MCF 10A (cell line): ENCODE data around the gene HRK. TPM values are rescaled to one million over a fixed set of nuclear protein-coding genes. Genes with fewer than 3 reads are reported as not detected.

Source experiments
- BruUV-seq: library from RNA; stranded (reverse); fragments of 400-500 nt; replicated peaks from 2 replicates; lab custom pipeline; 2021; lab: Mats Ljungman, UMichigan
- CTCF ChIA-PET: fragments of 300-600 bp; sonication (Branson Sonifier 250); formaldehyde crosslinking; extraction: SDS; loops from one replicate; lab custom pipeline; 2021; ENCODE audit warnings: antibody characterized with exemption, inconsistent platforms; lab: Yijun Ruan, JAX
- POLR2A ChIA-PET: fragments of 300-600, 350-650 bp; sonication (Branson Sonifier 250); formaldehyde crosslinking; extraction: SDS; loops from one replicate; lab custom pipeline; 2020; ENCODE audit warnings: antibody characterized with exemption, inconsistent platforms; lab: Yijun Ruan, JAX
- DNase-seq: peaks from one replicate; pipeline ENCODE4 v3.0.0-alpha.2; 2018; ENCODE audit not compliant: unreplicated experiment
- H3K27ac Mint-ChIP-seq: one replicate; pipeline ENCODE4 v1.8.0; 2022; ENCODE audit warnings: mild to moderate bottlenecking, low read depth, mixed read lengths; ENCODE audit not compliant: unreplicated experiment
- H3K27me3 Mint-ChIP-seq: one replicate; pipeline ENCODE4 v1.8.0; 2022; ENCODE audit warnings: mixed read lengths; ENCODE audit not compliant: insufficient read depth, unreplicated experiment
- H3K36me3 Mint-ChIP-seq: one replicate; pipeline ENCODE4 v1.8.0; 2022; ENCODE audit warnings: mild to moderate bottlenecking, moderate library complexity, mixed read lengths; ENCODE audit not compliant: insufficient read depth, unreplicated experiment
- H3K4me1 Mint-ChIP-seq: one replicate; pipeline ENCODE4 v1.8.0; 2022; ENCODE audit warnings: mixed read lengths; ENCODE audit not compliant: insufficient read depth, unreplicated experiment
- H3K4me3 Mint-ChIP-seq: one replicate; pipeline ENCODE4 v1.8.0; 2022; ENCODE audit warnings: mild to moderate bottlenecking, moderate library complexity, mixed read lengths; ENCODE audit not compliant: unreplicated experiment
- H3K9me3 Mint-ChIP-seq: one replicate; pipeline ENCODE4 v1.8.0; 2022; ENCODE audit warnings: mixed read lengths; ENCODE audit not compliant: unreplicated experiment
- CTCF ChIP-seq: fragments of 200-600 bp; IDR thresholded peaks from one replicate; pipeline ENCODE4 v1.8.0; 2022; ENCODE audit warnings: antibody characterized with exemption, mild to moderate bottlenecking; ENCODE audit not compliant: unreplicated experiment
- intact Hi-C: fragments of 100-400 bp; cut with micrococcal nuclease; formaldehyde crosslinking; loops from 2 replicates; pipeline ENCODE4 v1.14.1; 2022
- total RNA-seq: library from RNA; stranded (reverse); gene quantifications from 2 replicates; pipeline ENCODE4 v1.2.3, GENCODE V29; 2022

Gene HRK
- total RNA-seq, 1 experiment from 2014 or later, result 3.0 TPM

GRCh38 chr12:116920939-116921338 lies 39.7 kb upstream of the HRK start:
- ChIA-PET CTCF (interaction anchor here (0.8 kb wide), 1 partner anchor 105 kb away, joined by 3 read pairs; no protein-coding TSS in a partner anchor), POLR2A (interaction anchor here (1.2 kb wide), 1 partner anchor 10 kb away, joined by 5 read pairs; the partner anchor contains the start of gene FBXW8)
- no peak overlapping the region for H3K27ac Mint-ChIP-seq
- no TSS peak for BruUV-seq
- intact Hi-C loops, result no loop called here
- H3K36me3 Mint-ChIP-seq, result peaks cover 21% of the 10 kb centered on the region
- peaks cover 40% of the 10 kb centered on the region for H3K4me1 Mint-ChIP-seq
- H3K9me3 Mint-ChIP-seq, result no peaks in the 10 kb centered on the region
- no peak for DNase-seq
- no peak for TF ChIP-seq CTCF
- H3K4me3 Mint-ChIP-seq, result no peak overlapping the region
- no peaks in the 10 kb centered on the region for H3K27me3 Mint-ChIP-seq

- intact Hi-C loops, result no loop called here
These were observed 38.7 kb upstream of the HRK start for GRCh38 chr12:116919706-116920485.

GRCh38 chr12:116919247-116919661 lies 38.0 kb upstream of the HRK start:
- ChIA-PET POLR2A (interaction anchor here (1.0 kb wide), 1 partner anchor 12 kb away, joined by 3 read pairs; no protein-coding TSS in a partner anchor), CTCF (interaction anchor here (0.6 to 1.2 kb wide), 4 partner anchors 11 to 1166 kb away, joined by 3 to 5 read pairs (median 3); no protein-coding TSS in a partner anchor)
- no peak for DNase-seq
- no peaks in the 10 kb centered on the region for H3K9me3 Mint-ChIP-seq
- no peak overlapping the region for H3K27ac Mint-ChIP-seq
- no peaks in the 10 kb centered on the region for H3K27me3 Mint-ChIP-seq
- peaks cover 26% of the 10 kb centered on the region for H3K36me3 Mint-ChIP-seq
- H3K4me1 Mint-ChIP-seq, result peaks cover 32% of the 10 kb centered on the region
- intact Hi-C loops, result no loop called here
- BruUV-seq, result no TSS peak
- no peak for TF ChIP-seq CTCF
- H3K4me3 Mint-ChIP-seq, result no peak overlapping the region

More at GRCh38 chr12:116919706-116920485, 38.7 kb upstream of the HRK start:
- H3K4me1 Mint-ChIP-seq, result peaks cover 37% of the 10 kb centered on the region
- no peak for DNase-seq
- H3K4me3 Mint-ChIP-seq, result no peak overlapping the region
- ChIA-PET CTCF (interaction anchor here (0.6 to 1.2 kb wide), 4 partner anchors 12 to 921 kb away, joined by 3 to 5 read pairs (median 3); no protein-coding TSS in a partner anchor), POLR2A (interaction anchor here (1.0 kb wide), 1 partner anchor 12 kb away, joined by 3 read pairs; no protein-coding TSS in a partner anchor)
- no peak for TF ChIP-seq CTCF
- peaks cover 26% of the 10 kb centered on the region for H3K36me3 Mint-ChIP-seq
- no TSS peak for BruUV-seq
- no peak overlapping the region for H3K27ac Mint-ChIP-seq
- no peaks in the 10 kb centered on the region for H3K9me3 Mint-ChIP-seq
- no peaks in the 10 kb centered on the region for H3K27me3 Mint-ChIP-seq

- Mint-ChIP-seq H3K36me3 (peaks cover 20% of the 10 kb centered on the region), H3K9me3 (no peaks in the 10 kb centered on the region), H3K27ac (no peak overlapping the region), H3K27me3 (no peaks in the 10 kb centered on the region), H3K4me3 (no peak overlapping the region), H3K4me1 (peaks cover 32% of the 10 kb centered on the region)
- CTCF ChIA-PET, result interaction anchor here (0.6 to 0.7 kb wide), 2 partner anchors 207 to 1165 kb away, joined by 3 read pairs; no protein-coding TSS in a partner anchor
- no TSS peak for BruUV-seq
- no peak for TF ChIP-seq CTCF
- intact Hi-C loops, result no loop called here
- DNase-seq, result no peak
- POLR2A ChIA-PET, result no interaction called here
These were observed 37.2 kb upstream of the HRK start for GRCh38 chr12:116918464-116918863.
